HG02798 (cell line): ENCODE results near the gene PYGO1.
"Not testable (repeated sequence)": the region's sequence is repeated elsewhere in the genome, so short reads cannot be mapped to it uniquely, and the experiment has no call there.

Experiments
- ATAC-seq: cut with Tn5 transposase; IDR thresholded peaks from one replicate; pipeline ENCODE4 v1.9.1; 2021; ENCODE audit warnings: mild to moderate bottlenecking; ENCODE audit not compliant: unreplicated experiment, poor library complexity

Gene PYGO1, protein sequence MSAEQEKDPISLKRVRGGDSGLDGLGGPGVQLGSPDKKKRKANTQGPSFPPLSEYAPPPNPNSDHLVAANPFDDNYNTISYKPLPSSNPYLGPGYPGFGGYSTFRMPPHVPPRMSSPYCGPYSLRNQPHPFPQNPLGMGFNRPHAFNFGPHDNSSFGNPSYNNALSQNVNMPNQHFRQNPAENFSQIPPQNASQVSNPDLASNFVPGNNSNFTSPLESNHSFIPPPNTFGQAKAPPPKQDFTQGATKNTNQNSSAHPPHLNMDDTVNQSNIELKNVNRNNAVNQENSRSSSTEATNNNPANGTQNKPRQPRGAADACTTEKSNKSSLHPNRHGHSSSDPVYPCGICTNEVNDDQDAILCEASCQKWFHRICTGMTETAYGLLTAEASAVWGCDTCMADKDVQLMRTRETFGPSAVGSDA

GRCh38 chr15:55588070-55588814 lies at the start of gene PYGO1:
TSS of gene PYGO1 (minus strand) at chr15:55588345. CDS start at chr15:55587883, 462 bp downstream.
- ATAC-seq, result peak; percentile 75

DNA sequence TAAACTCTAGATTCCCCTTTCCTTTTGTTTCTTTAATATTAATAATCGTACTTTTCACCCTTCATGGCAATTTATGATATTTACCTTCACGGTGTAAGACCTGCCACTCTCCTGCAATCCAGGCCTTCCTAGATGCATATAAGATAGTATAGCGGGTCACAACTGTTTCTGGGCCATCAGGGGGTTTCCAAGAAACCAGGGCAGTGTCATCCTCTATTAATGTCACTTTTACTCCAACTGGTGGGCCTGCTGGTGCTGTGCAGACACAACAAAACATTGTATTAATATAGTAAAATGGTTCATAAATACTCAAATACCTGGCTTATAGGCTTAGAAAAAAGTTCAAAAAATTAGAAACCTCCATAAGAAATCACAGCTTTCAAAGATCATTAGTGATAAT lies 48.9 kb upstream of the PYGO1 start:
- no peak for ATAC-seq

- ATAC-seq, result no peak
Measured at GRCh38 chr15:55633731-55634130, 45.6 kb upstream of the PYGO1 start.

DNA sequence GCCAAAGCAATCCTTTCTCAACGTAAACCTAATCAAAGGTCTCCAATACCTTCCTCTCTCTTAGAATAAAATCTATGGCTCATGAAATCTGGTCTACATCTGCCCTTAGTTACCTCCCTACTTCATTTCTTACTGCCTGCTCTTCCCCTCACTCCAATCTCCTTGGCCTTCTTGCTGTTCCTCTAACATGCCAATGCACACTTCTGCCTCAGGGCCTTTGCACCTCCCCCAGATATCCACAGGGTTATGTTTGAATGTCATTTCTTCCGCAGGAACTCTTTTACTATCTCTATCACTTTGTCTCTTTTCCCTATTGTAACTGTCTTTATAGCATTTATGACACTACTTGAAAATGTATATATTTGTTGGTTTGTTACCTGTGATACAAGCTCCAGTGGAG lies 44.3 kb upstream of the PYGO1 start:
- no peak for ATAC-seq

DNA sequence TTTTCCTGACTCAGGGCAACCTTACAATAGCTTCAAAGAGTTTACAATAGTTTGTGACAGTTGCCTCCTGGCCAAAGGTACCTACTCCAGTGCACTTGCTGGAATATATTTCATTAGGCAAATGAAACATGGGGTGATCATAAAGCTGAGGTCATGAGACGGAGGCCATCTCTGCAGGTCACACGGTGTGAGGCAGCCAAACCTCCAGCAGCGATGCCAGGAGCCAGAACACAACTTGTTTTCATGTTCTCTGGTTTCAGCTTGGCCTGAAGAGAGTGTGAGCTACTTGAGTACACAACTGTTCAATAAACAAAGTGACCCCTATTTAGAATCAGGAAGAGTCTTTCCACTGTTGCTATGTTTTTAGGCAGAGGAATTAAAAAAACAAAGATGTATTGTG lies 42.7 kb upstream of the PYGO1 start:
- no peak for ATAC-seq

DNA sequence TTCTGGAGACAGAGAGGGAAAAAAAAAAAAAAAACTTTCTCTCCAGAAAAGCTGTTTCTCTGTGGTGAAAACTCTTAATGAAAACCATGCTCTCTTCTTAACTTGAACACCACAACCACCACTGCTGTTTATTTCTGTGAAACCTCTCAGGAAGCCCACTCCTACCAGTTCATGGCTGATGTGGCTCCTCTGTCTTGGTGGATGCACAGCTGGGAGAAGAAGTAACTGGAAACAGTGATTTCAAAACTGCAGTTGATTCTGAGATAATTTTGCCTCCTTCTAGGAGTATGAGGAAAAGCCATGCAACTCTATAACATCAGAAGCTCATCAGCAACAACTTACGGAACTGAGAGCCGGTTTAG lies 40.2 kb upstream of the PYGO1 start:
- ATAC-seq, result no peak

DNA sequence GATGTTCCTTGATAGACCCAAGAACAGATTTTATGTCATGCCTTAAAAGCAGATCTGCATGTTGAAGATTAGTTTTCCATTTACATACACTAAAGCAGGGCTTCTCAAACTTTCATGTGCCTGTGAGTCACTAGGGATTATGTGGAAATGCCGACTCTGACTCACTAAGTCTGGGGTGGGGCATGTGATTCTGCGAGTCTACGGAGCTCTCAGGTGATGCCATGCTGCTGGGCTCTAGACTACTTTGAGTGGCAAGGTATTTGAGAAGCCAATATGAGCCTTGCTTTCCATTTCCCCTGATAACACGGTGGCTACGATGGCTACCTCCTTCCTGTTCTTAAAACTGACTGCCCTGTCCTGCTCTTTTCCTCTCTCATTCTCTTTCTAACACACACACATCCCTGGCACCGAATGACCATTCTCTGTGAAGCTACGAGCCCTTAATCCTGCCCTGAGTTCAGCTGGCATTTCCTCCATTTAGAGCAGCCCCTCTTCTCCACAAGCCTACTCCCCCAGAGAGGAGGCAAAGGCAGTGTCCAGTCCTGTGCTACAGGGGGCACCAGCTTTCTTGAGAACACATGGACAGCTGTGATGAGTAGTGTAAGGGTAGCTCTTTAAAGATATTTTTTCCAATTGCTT lies 39.7 kb upstream of the PYGO1 start:
- ATAC-seq, result no peak

- ATAC-seq, result no peak
Measured at GRCh38 chr15:55619783-55620182, 31.6 kb upstream of the PYGO1 start.

GRCh38 chr15:55618387-55618786 lies 30.2 kb upstream of the PYGO1 start:
- ATAC-seq, result no peak

GRCh38 chr15:55615445-55615844 lies 27.3 kb upstream of the PYGO1 start:
- ATAC-seq, result no peak

DNA sequence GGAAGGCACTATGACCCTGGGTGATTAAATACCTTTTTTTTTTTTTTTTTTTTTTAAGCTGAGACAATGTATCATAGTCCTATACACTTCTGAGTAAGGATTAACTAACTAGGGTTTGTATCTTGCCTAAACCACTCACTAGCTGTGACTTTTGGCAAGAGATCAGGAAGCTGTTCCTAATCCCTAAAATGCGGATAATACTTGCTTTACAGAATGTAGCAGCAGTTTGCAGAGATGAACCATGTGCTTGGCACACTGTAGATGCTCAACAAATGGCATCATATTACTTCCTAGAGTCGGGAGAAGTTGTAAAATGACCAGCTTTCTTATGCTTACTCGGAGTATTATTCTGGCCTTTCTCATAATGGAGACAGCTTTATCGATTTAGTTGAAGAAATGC lies 25.6 kb upstream of the PYGO1 start:
- no peak for ATAC-seq

DNA sequence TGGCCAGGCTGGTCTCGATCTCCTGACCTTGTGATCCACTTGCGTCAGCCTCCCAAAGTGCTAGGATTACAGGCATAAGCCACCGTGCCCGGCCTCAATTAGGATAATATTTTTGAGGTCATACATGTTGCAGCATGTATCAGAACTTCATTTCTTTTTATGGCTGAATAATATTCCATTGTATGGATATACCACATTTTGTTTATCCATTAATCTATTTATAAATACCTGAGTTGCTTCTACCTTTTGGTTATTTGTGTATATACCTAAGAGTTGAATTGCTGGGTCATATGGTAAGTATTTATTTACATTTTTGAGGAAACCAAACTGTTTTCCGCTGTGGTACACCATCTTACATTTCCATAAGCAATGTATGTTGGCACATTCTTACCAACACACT lies 18.1 kb upstream of the PYGO1 start:
- no peak for ATAC-seq

DNA sequence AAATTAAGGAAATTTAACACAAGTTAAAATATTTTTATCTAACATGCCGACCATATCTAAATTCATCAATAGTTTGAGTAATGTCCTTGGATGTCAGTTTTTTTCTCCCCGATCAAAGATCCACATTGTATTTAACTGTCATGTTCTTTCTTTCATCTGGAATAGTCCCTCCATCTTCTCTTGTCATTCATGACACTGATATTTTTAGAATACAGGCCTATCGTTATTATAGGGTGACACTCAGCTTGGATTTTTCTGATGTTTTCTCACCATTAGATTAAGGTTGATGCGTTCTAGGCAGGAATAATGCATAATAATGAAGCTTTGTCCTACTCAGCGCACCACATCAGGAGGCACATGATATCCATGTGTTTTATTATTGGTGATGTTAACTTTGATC lies 13.2 kb upstream of the PYGO1 start:
- no peak for ATAC-seq

- ATAC-seq, result no peak
Measured at GRCh38 chr15:55599439-55599838, 11.3 kb upstream of the PYGO1 start.

DNA sequence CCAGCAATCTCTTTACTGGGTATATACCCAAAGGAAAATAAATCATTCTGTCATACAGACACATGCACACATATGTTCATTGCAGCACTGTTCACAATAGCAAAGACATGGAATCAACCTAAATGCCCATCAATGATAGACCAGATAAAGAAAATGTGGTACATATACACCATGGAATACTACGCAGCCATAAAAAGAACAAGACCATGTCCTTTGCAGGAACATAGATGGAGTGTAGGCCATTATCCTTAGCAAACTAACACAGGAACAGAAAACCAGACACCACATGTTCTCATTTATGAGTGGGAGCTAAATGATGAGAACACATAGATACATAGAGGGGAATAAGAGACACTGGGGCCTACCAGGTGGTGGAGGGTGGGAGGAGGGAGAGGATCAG lies 4.9 kb upstream of the PYGO1 start:
- ATAC-seq, result not testable (repeated sequence)

DNA sequence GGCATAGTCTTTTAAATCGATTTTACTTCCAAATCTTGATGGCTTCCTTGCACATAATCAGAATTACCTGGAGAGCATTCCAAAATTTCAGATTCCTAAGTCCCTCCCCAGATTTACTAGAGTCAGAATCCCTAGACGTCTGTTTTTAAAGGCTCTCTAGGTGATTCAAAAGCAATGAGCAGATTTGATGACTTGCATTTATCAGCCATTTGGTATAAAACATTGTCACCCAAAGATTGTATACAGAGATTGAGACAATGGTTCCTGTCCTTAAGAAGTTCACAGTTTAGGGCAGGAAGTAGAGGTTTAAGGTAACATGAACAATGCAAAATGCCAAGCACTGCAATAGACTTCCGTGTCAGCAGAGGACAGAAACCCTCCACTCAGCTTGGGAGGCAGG lies 2.6 kb upstream of the PYGO1 start:
- ATAC-seq, result no peak

- ATAC-seq, result no peak
Measured at GRCh38 chr15:55589287-55589686, 1.1 kb upstream of the PYGO1 start.

DNA sequence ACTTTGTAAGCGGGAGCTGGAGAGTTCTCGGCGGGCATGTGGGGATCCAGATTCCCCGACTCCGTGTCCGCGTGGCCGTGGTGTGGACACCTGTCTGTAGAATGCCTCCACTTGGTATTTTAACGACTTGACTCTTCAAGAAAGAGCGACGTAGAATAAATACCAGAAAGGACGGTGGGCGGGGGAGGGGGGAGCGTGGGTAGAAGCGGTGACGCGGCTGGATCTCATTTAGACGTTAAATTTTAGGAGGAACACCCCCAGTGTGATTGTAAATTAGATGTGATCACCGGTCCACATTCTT lies 620 bp upstream of the PYGO1 start:
- no peak for ATAC-seq

DNA sequence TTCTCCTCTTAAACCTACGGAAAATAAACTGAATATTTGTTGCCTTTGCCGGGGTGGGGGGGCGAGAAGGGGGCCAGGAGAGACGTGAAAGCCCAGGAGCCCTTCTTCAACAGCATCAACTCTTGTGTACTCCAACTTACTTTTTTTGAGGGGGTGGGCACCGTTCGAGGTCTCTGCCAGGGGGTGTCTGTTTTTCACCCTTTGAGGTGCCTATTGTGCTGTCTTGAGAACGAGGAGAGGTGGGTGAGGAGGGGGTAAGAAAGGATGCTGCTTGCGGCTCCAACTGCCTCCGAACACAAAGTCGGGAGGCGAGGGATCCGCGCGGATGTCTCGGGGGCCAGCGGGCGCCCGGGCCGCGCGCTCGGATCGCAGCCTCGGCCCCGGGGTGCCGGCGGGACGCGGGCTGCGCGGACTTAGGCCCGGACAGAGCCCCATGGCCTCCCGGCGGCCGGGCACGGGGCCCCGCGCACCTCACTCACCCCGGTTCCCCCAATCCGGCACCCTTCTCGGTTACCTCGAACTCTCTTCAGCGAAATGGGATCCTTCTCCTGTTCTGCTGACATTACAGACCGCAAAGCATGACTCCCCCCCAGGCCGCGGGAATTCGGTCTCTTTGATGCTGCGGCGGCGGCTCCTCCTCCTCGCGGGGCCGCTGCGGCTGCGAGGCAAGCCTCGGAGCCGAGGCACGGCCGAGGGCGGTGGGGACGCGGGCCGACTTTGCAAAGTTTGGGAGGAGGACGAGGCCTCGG lies 650 bp downstream of the PYGO1 start:
- ATAC-seq, result peak; percentile 19

DNA sequence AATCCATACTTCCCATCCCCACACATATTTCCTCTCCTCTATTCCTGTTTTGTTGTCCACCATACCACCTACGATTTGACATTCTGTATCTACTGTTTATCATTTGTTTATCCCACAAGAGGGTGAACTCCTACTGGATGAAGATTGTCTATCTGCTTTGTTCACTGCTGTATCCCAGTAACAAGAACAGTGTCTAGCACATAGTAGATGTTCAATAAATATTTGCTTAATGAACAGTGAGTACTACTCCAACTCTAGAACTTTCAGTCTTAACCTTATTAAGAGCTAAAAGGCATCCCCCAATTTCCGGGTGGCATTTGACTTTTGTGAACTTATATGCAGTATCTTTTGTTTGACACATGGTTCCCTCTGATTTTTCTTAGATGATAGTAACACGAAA lies 1.3 kb downstream of the PYGO1 start:
- ATAC-seq, result no peak

DNA sequence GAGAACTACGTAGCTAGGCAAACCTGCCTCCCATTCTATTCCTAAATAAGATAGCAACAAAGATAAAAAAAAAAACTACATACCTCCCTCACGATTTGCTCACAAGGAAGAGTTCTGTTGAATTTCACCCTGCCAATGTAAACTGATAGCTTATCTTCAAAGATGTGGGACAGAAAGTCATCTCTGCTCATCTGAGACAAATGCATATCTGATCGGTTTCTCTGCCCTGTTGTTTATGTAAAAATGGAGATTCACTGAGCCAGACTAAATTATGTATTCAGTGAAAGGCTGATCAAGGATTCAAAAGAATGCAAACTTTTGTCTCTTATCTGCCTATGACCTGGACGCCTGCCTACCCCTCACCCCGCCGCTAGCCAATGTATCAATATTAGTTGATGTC lies 11.2 kb downstream of the PYGO1 start:
- no peak for ATAC-seq
